HG02981 (cell line): Measurements from ENCODE around the gene COL9A3.

Experiments
- ATAC-seq: cut with Tn5 transposase; IDR thresholded peaks from one replicate; pipeline ENCODE4 v1.9.1; 2021; ENCODE audit warnings: mild to moderate bottlenecking, moderate library complexity; ENCODE audit not compliant: unreplicated experiment

The COL9A3 gene

DNA sequence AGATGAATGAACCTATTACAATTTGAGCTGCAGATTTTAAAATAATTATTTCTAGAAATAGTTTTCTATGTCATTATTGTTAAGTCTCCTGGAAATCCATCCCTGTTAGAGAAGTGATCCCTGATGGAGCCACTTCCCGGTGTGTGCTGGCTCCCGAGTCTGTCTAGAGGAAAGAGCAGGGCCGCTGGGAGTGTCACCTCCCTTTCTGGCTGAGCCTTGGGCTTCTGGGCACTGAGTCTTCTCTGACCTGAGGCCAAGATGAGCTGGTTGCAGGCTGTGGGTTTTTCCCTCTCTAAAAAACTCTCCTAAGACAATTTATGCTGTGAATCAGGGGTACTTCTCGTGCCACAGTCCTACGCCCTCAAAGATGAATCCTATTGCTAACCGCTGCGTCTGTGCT is 73.6 kb downstream of the COL9A3 start:
- ATAC-seq = no peak
